Measurements from ENCODE around the gene NCAPH2.
A peak's percentile ranks its signal among the peaks of the same experiment; 100 is the strongest.

The NCAPH2 gene

GRCh38 chr22:50529416-50529896 lies 21.4 kb downstream of the NCAPH2 start:
- H3K4me3 ChIP-seq (ENCODE audit: low read depth, low read length) = 0 out of 2 replicates have a peak overlapping the region, but pooled peaks have one; percentile 10
- TF ChIP-seq CTCF (IDR thresholded peaks at IDR 0.05; ENCODE audit: low read depth, low read length) = no peak

- no peak for TF ChIP-seq CTCF (IDR thresholded peaks at IDR 0.05; ENCODE audit: low read depth, low read length)
- peak within 1 kb of the TSS; percentile 53 for H3K4me3 ChIP-seq (ENCODE audit: low read depth, low read length)
These were observed 22.0 kb downstream of the NCAPH2 start, which contains the start of gene TYMP for GRCh38 chr22:50529897-50530579. Gene TYMP (minus strand): TSS chr22:50530012. CDS start chr22:50529709, 303 bp downstream.

- no peak for TF ChIP-seq CTCF (IDR thresholded peaks at IDR 0.05; ENCODE audit: low read depth, low read length)
- peak overlapping the region; percentile 42 for H3K4me3 ChIP-seq (ENCODE audit: low read depth, low read length)
These were observed 22.5 kb downstream of the NCAPH2 start for GRCh38 chr22:50530580-50530876.

- no peak for TF ChIP-seq CTCF (IDR thresholded peaks at IDR 0.05; ENCODE audit: low read depth, low read length)
- peak overlapping the region; percentile 53 for H3K4me3 ChIP-seq (ENCODE audit: low read depth, low read length)
These were observed 23.0 kb downstream of the NCAPH2 start for GRCh38 chr22:50530877-50531545.

- peak overlapping the region; percentile 53 for H3K4me3 ChIP-seq (ENCODE audit: low read depth, low read length)
These were observed 23.5 kb downstream of the NCAPH2 start for GRCh38 chr22:50531546-50531961.

GRCh38 chr22:50531962-50532674 lies 24.1 kb downstream of the NCAPH2 start:
- peak overlapping the region; percentile 53 for H3K4me3 ChIP-seq (ENCODE audit: low read depth, low read length)
- no peak for TF ChIP-seq CTCF (IDR thresholded peaks at IDR 0.05; ENCODE audit: low read depth, low read length)

More at GRCh38 chr22:50531546-50531961, 23.5 kb downstream of the NCAPH2 start:
- no peak for TF ChIP-seq CTCF (IDR thresholded peaks at IDR 0.05; ENCODE audit: low read depth, low read length)
